ENCODE results near the gene PHF2. TPM values are rescaled to one million over a fixed set of nuclear protein-coding genes. Genes with fewer than 3 reads are reported as not detected.

The PHF2 gene
- total and polyA plus RNA-seq, 4 experiments from 2014 or later, result 0.48 to 41.2 (median 21.0) TPM

- H3K4me3 Mint-ChIP-seq, result peak overlapping the region; percentile 79 to 89 (median 83)
- Histone ChIP-seq H3K36me3 (ENCODE audit: insufficient read depth, low read length) (peaks cover 9% of the 10 kb centered on the region), H3K9me3 (ENCODE audit: control insufficient read depth in 1 of 2, low read length in 2 of 2) (no peaks in the 10 kb centered on the region), H3K4me1 (ENCODE audit: insufficient read depth, low read length) (peaks cover 25% of the 10 kb centered on the region), H3K4me3 (ENCODE audit: low read length in 2 of 2) (peak overlapping the region; percentile 30 to 65), H3K27me3 (ENCODE audit: insufficient read depth, low read length) (no peaks in the 10 kb centered on the region), H3K27ac (ENCODE audit: low read depth, low read length) (peak overlapping the region; percentile 90)
- intact Hi-C loops (cut with micrococcal nuclease), result loop anchor here (2.0 to 10.0 kb wide), 6 partner anchors 403 to 895 kb away; partner anchors contain the start of genes CARD19, IPPK and NINJ1
- no peaks in the 10 kb centered on the region for H3K27me3 Mint-ChIP-seq
- peaks cover 0 to 3% (median 0%) of the 10 kb centered on the region in 8 donors for H3K9me3 Mint-ChIP-seq
- H3K4me1 Mint-ChIP-seq, result peaks cover 9 to 31% (median 21%) of the 10 kb centered on the region in 4 donors
- CTCF ChIA-PET (ENCODE audit: partially characterized antibody), result interaction anchor here (0.6 to 1.9 kb wide), 6 partner anchors 8 to 116 kb away, joined by 3 to 22 read pairs (median 7); partner anchors contain the start of genes FAM120A and FAM120AOS
- peak overlapping the region; percentile 87 to 97 (median 93) for H3K27ac Mint-ChIP-seq
- peaks cover 17 to 29% of the 10 kb centered on the region in 2 donors for H3K36me3 Mint-ChIP-seq
- DNase-seq, result peak in 1 of 5 donors; percentile 9
- POLR2A ChIA-PET (ENCODE audit: partially characterized antibody), result interaction anchor here (0.8 to 2.9 kb wide), 11 partner anchors 9 to 897 kb away, joined by 3 to 62 read pairs (median 6); partner anchors contain the start of genes BICD2, FAM120A, FAM120AOS and IPPK
Observed at GRCh38 chr9:93567271-93567959, 9.0 kb upstream of the PHF2 start.

- H3K36me3 Mint-ChIP-seq, result peaks cover 13 to 25% of the 10 kb centered on the region in 2 donors
- no peaks in the 10 kb centered on the region for H3K27me3 ChIP-seq (ENCODE audit: insufficient read depth, low read length)
- peaks cover 11 to 38% (median 21%) of the 10 kb centered on the region in 4 donors for H3K4me1 Mint-ChIP-seq
- peaks cover 0 to 3% (median 0%) of the 10 kb centered on the region in 8 donors for H3K9me3 Mint-ChIP-seq
- H3K36me3 ChIP-seq (ENCODE audit: insufficient read depth, low read length), result peaks cover 4% of the 10 kb centered on the region
- no peak overlapping the region for H3K4me3 ChIP-seq (ENCODE audit: low read length in 2 of 2)
- H3K9me3 ChIP-seq (ENCODE audit: control insufficient read depth in 1 of 2, low read length in 2 of 2), result no peaks in the 10 kb centered on the region
- peak overlapping the region in 2 of 8 donors; percentile 5 to 26 for H3K4me3 Mint-ChIP-seq
- H3K27ac ChIP-seq (ENCODE audit: low read depth, low read length), result no peak overlapping the region
- peaks cover 25% of the 10 kb centered on the region for H3K4me1 ChIP-seq (ENCODE audit: insufficient read depth, low read length)
- intact Hi-C loops (cut with micrococcal nuclease), result loop anchor here (5.0 to 10.0 kb wide), 5 partner anchors 403 to 896 kb away; partner anchors contain the start of genes IPPK and NINJ1
- no peak for DNase-seq
- CTCF ChIA-PET (ENCODE audit: partially characterized antibody), result no interaction called here
- H3K27ac Mint-ChIP-seq, result peak overlapping the region in 2 of 7 donors; percentile 87 to 95
- H3K27me3 Mint-ChIP-seq, result no peaks in the 10 kb centered on the region
- POLR2A ChIA-PET (ENCODE audit: partially characterized antibody), result no interaction called here
Observed at GRCh38 chr9:93568169-93568568, 8.2 kb upstream of the PHF2 start.

- H3K4me1 Mint-ChIP-seq, result peaks cover 17 to 50% (median 28%) of the 10 kb centered on the region in 4 donors
- no peak overlapping the region for H3K4me3 Mint-ChIP-seq
- Histone ChIP-seq H3K4me1 (ENCODE audit: insufficient read depth, low read length) (peaks cover 28% of the 10 kb centered on the region), H3K27me3 (ENCODE audit: insufficient read depth, low read length) (no peaks in the 10 kb centered on the region), H3K27ac (ENCODE audit: low read depth, low read length) (no peak overlapping the region), H3K9me3 (ENCODE audit: control insufficient read depth in 1 of 2, low read length in 2 of 2) (no peaks in the 10 kb centered on the region), H3K36me3 (ENCODE audit: insufficient read depth, low read length) (no peaks in the 10 kb centered on the region), H3K4me3 (ENCODE audit: low read length in 2 of 2) (no peak overlapping the region)
- peaks cover 0 to 10% of the 10 kb centered on the region in 2 donors for H3K36me3 Mint-ChIP-seq
- no peak overlapping the region for H3K27ac Mint-ChIP-seq
- H3K27me3 Mint-ChIP-seq, result no peaks in the 10 kb centered on the region
- POLR2A ChIA-PET (ENCODE audit: partially characterized antibody), result no interaction called here
- DNase-seq, result no peak
- CTCF ChIA-PET (ENCODE audit: partially characterized antibody), result no interaction called here
- peaks cover 0 to 3% (median 0%) of the 10 kb centered on the region in 8 donors for H3K9me3 Mint-ChIP-seq
- intact Hi-C loops (cut with micrococcal nuclease), result loop anchor here (5.0 to 10.0 kb wide), 6 partner anchors 405 to 1277 kb away; partner anchors contain the start of genes IARS1, IPPK and NINJ1
Observed at GRCh38 chr9:93569621-93570174, 6.7 kb upstream of the PHF2 start.

- H3K27ac Mint-ChIP-seq, result peak overlapping the region in 1 of 7 donors; percentile 11
- DNase-seq, result no peak
- H3K4me3 Mint-ChIP-seq, result peak overlapping the region in 1 of 8 donors; percentile 26
- no peaks in the 10 kb centered on the region for H3K27me3 ChIP-seq (ENCODE audit: insufficient read depth, low read length)
- peaks cover 0 to 3% (median 0%) of the 10 kb centered on the region in 8 donors for H3K9me3 Mint-ChIP-seq
- H3K4me1 ChIP-seq (ENCODE audit: insufficient read depth, low read length), result peaks cover 20% of the 10 kb centered on the region
- no peaks in the 10 kb centered on the region for H3K36me3 ChIP-seq (ENCODE audit: insufficient read depth, low read length)
- intact Hi-C loops (cut with micrococcal nuclease), result loop anchor here (5.0 kb wide), 1 partner anchor 1280 kb away; the partner anchor contains the start of gene IARS1
- CTCF ChIA-PET (ENCODE audit: partially characterized antibody), result no interaction called here
- POLR2A ChIA-PET (ENCODE audit: partially characterized antibody), result no interaction called here
- H3K9me3 ChIP-seq (ENCODE audit: control insufficient read depth in 1 of 2, low read length in 2 of 2), result no peaks in the 10 kb centered on the region
- H3K4me3 ChIP-seq (ENCODE audit: low read length in 2 of 2), result no peak overlapping the region
- H3K27me3 Mint-ChIP-seq, result no peaks in the 10 kb centered on the region
- no peak overlapping the region for H3K27ac ChIP-seq (ENCODE audit: low read depth, low read length)
- peaks cover 9 to 44% (median 18%) of the 10 kb centered on the region in 4 donors for H3K4me1 Mint-ChIP-seq
- peaks cover 0 to 4% of the 10 kb centered on the region in 2 donors for H3K36me3 Mint-ChIP-seq
Observed at GRCh38 chr9:93572221-93572620, 4.2 kb upstream of the PHF2 start.

- no peaks in the 10 kb centered on the region for H3K27me3 Mint-ChIP-seq
- Histone ChIP-seq H3K27ac (ENCODE audit: low read depth, low read length) (no peak overlapping the region), H3K36me3 (ENCODE audit: insufficient read depth, low read length) (no peaks in the 10 kb centered on the region), H3K4me1 (ENCODE audit: insufficient read depth, low read length) (peaks cover 19% of the 10 kb centered on the region), H3K4me3 (ENCODE audit: low read length in 2 of 2) (no peak overlapping the region), H3K27me3 (ENCODE audit: insufficient read depth, low read length) (no peaks in the 10 kb centered on the region), H3K9me3 (ENCODE audit: control insufficient read depth in 1 of 2, low read length in 2 of 2) (no peaks in the 10 kb centered on the region)
- no peak for DNase-seq
- intact Hi-C loops (cut with micrococcal nuclease), result loop anchor here (5.0 kb wide), 1 partner anchor 1281 kb away; the partner anchor contains the start of gene IARS1
- peaks cover 0 to 3% (median 0%) of the 10 kb centered on the region in 8 donors for H3K9me3 Mint-ChIP-seq
- peaks cover 14 to 43% (median 19%) of the 10 kb centered on the region in 4 donors for H3K4me1 Mint-ChIP-seq
- peak overlapping the region in 4 of 8 donors; percentile 26 to 59 (median 40) for H3K4me3 Mint-ChIP-seq
- POLR2A ChIA-PET (ENCODE audit: partially characterized antibody), result no interaction called here
- peak overlapping the region in 4 of 7 donors; percentile 20 to 96 (median 36) for H3K27ac Mint-ChIP-seq
- peaks cover 0 to 6% of the 10 kb centered on the region in 2 donors for H3K36me3 Mint-ChIP-seq
- CTCF ChIA-PET (ENCODE audit: partially characterized antibody), result no interaction called here
Observed at GRCh38 chr9:93572636-93573515, 3.5 kb upstream of the PHF2 start.

- no peaks in the 10 kb centered on the region for H3K27me3 ChIP-seq (ENCODE audit: insufficient read depth, low read length)
- Mint-ChIP-seq H3K4me3 (peak overlapping the region in 4 of 8 donors; percentile 16 to 59 (median 50)), H3K36me3 (peaks cover 0 to 6% of the 10 kb centered on the region in 2 donors), H3K4me1 (peaks cover 15 to 46% (median 25%) of the 10 kb centered on the region in 4 donors), H3K27me3 (no peaks in the 10 kb centered on the region), H3K27ac (peak overlapping the region in 5 of 7 donors; percentile 13 to 96 (median 49)), H3K9me3 (peaks cover 0 to 3% (median 0%) of the 10 kb centered on the region in 8 donors)
- ChIA-PET POLR2A (ENCODE audit: partially characterized antibody) (no interaction called here), CTCF (ENCODE audit: partially characterized antibody) (interaction anchor here (1.0 kb wide), 1 partner anchor 11 kb away, joined by 3 read pairs; no protein-coding TSS in a partner anchor)
- intact Hi-C loops (cut with micrococcal nuclease), result loop anchor here (5.0 kb wide), 1 partner anchor 1281 kb away; the partner anchor contains the start of gene IARS1
- no peak overlapping the region for H3K27ac ChIP-seq (ENCODE audit: low read depth, low read length)
- no peaks in the 10 kb centered on the region for H3K9me3 ChIP-seq (ENCODE audit: control insufficient read depth in 1 of 2, low read length in 2 of 2)
- peaks cover 25% of the 10 kb centered on the region for H3K4me1 ChIP-seq (ENCODE audit: insufficient read depth, low read length)
- H3K4me3 ChIP-seq (ENCODE audit: low read length in 2 of 2), result no peak overlapping the region
- no peaks in the 10 kb centered on the region for H3K36me3 ChIP-seq (ENCODE audit: insufficient read depth, low read length)
- no peak for DNase-seq
Observed at GRCh38 chr9:93573516-93573828, 2.9 kb upstream of the PHF2 start.

Data from CD4-positive, alpha-beta memory T cell (primary cell).